HCT116 (cell line): Measurements from ENCODE around the gene HAPLN3. TPM values are rescaled to one million over a fixed set of nuclear protein-coding genes. Genes with fewer than 3 reads are reported as not detected.

Experiments used
- ATAC-seq: fragments of 200-7000 bp; cut with Tn5 transposase; 2 replicates; pipeline ENCODE4 v1.9.1; 2020; ENCODE audit warnings: mild to moderate bottlenecking, moderate library complexity
- BruUV-seq: library from RNA; stranded (reverse); fragments of 400-500 nt; replicated peaks from 2 replicates; lab custom pipeline; 2021; lab: Mats Ljungman, UMichigan
- CTCF ChIA-PET: fragments of 300-600 bp; sonication (Branson Sonifier 250); formaldehyde crosslinking; loops from one replicate; lab custom pipeline; 2021; ENCODE audit warnings: antibody characterized with exemption; lab: Charles Lee
- POLR2A ChIA-PET: fragments of 300-600, 350-600 bp; sonication (Branson Sonifier 250); formaldehyde crosslinking; loops from one replicate; lab custom pipeline; 2021; ENCODE audit warnings: antibody characterized with exemption; lab: Charles Lee
- RAD21 ChIA-PET, 2 experiments: fragments of 300-600 bp; sonication (Branson Sonifier 250); formaldehyde crosslinking; loops; one replicate each; lab custom pipeline; 2023; ENCODE audit warnings: low total read pairs in 2 of 2; ENCODE audit not compliant: uncharacterized antibody in 2 of 2, unreplicated experiment in 2 of 2, low non-redundant PET in 1 of 2; lab: Charles Lee
- DNase-seq: peaks from one replicate; pipeline ENCODE4 v3.0.0-alpha.2; 2010; ENCODE audit warnings: low read depth, low spot score
- H2AFZ ChIP-seq: fragments of 200-600 bp; shearing (Covaris generic), sonication (generic); 2 replicates; pipeline ENCODE4 v1.6.1; 2017; ENCODE audit warnings: low read depth, mixed run types, mixed read lengths, antibody characterized with exemption, low read length; ENCODE audit not compliant: poor library complexity, severe bottlenecking
- H3K27ac ChIP-seq: 2 replicates; pipeline ENCODE4 v1.5.1; 2012; ENCODE audit warnings: low read depth, low read length
- H3K27me3 ChIP-seq: fragments of 200-600 bp; sonication (generic); 2 replicates; pipeline ENCODE4 v1.6.1; 2016; ENCODE audit warnings: mixed run types, low read length, mixed read lengths; ENCODE audit not compliant: insufficient read depth
- H3K36me3 ChIP-seq, 2 experiments: fragments of 200-500 bp in 1 of 2; fragments of 200-600 bp in 1 of 2; sonication (Bioruptor generic) in 1 of 2; sonication (generic) in 1 of 2; 2 replicates each; pipeline versions ENCODE4 v1.5.1 to v1.6.1; 2014 to 2016; ENCODE audit warnings: low read length in 2 of 2, inconsistent platforms in 1 of 2, mixed read lengths in 1 of 2, mixed run types in 1 of 2; ENCODE audit not compliant: insufficient read depth in 2 of 2, control insufficient read depth in 1 of 2
- H3K4me1 ChIP-seq, 2 experiments: fragments of 200-600 bp in 1 of 2; sonication (generic) in 1 of 2; 2 replicates each; pipeline versions ENCODE4 v1.5.1 to v1.6.1; 2012 to 2017; ENCODE audit warnings: low read length in 2 of 2, inconsistent platforms in 1 of 2, mild to moderate bottlenecking in 1 of 2, mixed read lengths in 1 of 2, mixed run types in 1 of 2, moderate library complexity in 1 of 2; ENCODE audit not compliant: insufficient read depth in 2 of 2, control insufficient read depth in 1 of 2
- H3K4me2 ChIP-seq: fragments of 200-600 bp; sonication (generic); 2 replicates; pipeline ENCODE4 v1.6.1; 2017; ENCODE audit warnings: mixed run types, low read length, mixed read lengths
- H3K4me3 ChIP-seq, 2 experiments: fragments of 200-600 bp in 1 of 2; sonication (generic) in 1 of 2; replicated peaks in 1 of 2; 2 replicates each; pipeline ENCODE4 v1.5.1; 2011 to 2016; ENCODE audit warnings: low read length in 2 of 2, control low read depth in 1 of 2, low read depth in 1 of 2, mild to moderate bottlenecking in 1 of 2, mixed read lengths in 1 of 2, mixed run types in 1 of 2
- H3K79me2 ChIP-seq: fragments of 200-600 bp; sonication (generic); 2 replicates; pipeline ENCODE4 v1.6.1; 2017; ENCODE audit warnings: mild to moderate bottlenecking, mixed run types, low read length, moderate library complexity, mixed read lengths; ENCODE audit not compliant: insufficient read depth
- H3K9ac ChIP-seq: fragments of 200-600 bp; sonication (generic); 2 replicates; pipeline ENCODE4 v1.6.1; 2016; ENCODE audit warnings: low read length, mixed read lengths
- H3K9me2 ChIP-seq: fragments of 200-600 bp; sonication (generic), shearing (Covaris generic); 2 replicates; pipeline ENCODE4 v1.6.1; 2017; ENCODE audit warnings: mixed run types, mild to moderate bottlenecking, moderate library complexity; ENCODE audit not compliant: insufficient read depth
- H3K9me3 ChIP-seq, 2 experiments: fragments of 200-500 bp in 1 of 2; fragments of 200-600 bp in 1 of 2; sonication (Bioruptor generic) in 1 of 2; sonication (generic) in 1 of 2; 2 replicates each; pipeline ENCODE4 v1.6.1; 2014 to 2017; ENCODE audit warnings: low read length in 2 of 2, mixed read lengths in 2 of 2, inconsistent platforms in 1 of 2, low read depth in 1 of 2, mild to moderate bottlenecking in 1 of 2, mixed run types in 1 of 2, moderate library complexity in 1 of 2; ENCODE audit not compliant: control insufficient read depth in 1 of 2, insufficient read depth in 1 of 2
- H4K20me1 ChIP-seq: fragments of 200-600 bp; sonication (generic), shearing (Covaris generic); 2 replicates; pipeline ENCODE4 v1.6.1; 2017; ENCODE audit warnings: mixed run types, mild to moderate bottlenecking, moderate library complexity; ENCODE audit not compliant: insufficient read depth
- EZH2phosphoT487 ChIP-seq: fragments of 200-600 bp; IDR thresholded peaks from 2 replicates; pipeline ENCODE4 v1.6.1; 2018; ENCODE audit warnings: antibody characterized with exemption, borderline replicate concordance
- POLR2A ChIP-seq: IDR thresholded peaks from 2 replicates; pipeline ENCODE4 v1.7.0; 2011; ENCODE audit warnings: borderline replicate concordance; ENCODE audit not compliant: insufficient read depth, insufficient read length; ENCODE audit errors: extremely low read depth
- SP1 ChIP-seq: IDR thresholded peaks from 2 replicates; pipeline ENCODE4 v1.6.1; 2012; ENCODE audit warnings: low read depth
- TCF7L2 ChIP-seq: IDR thresholded peaks from 2 replicates; pipeline ENCODE4 v1.7.0; 2011; ENCODE audit warnings: borderline replicate concordance, inconsistent platforms; ENCODE audit not compliant: insufficient read depth, insufficient read length; ENCODE audit errors: extremely low read depth
- ZNF274 ChIP-seq: fragments of 200-500 bp; sonication (Bioruptor generic); IDR thresholded peaks from 2 replicates; pipeline ENCODE4 v1.6.1; 2014; ENCODE audit warnings: mild to moderate bottlenecking, low read depth, low read length, inconsistent platforms
- intact Hi-C: fragments of 100-400 bp; cut with micrococcal nuclease; formaldehyde crosslinking; loops from 2 replicates; pipeline ENCODE4 v1.10.0; 2022
- total RNA-seq: library from RNA; stranded (reverse); gene quantifications from one replicate; pipeline ENCODE4 v1.2.1, GENCODE V29; 2021; ENCODE audit not compliant: unreplicated experiment
- TF ChIP-seq, protein P1 (sequence below): IDR thresholded peaks from 2 replicates; pipeline ENCODE4 v1.6.1; 2012; ENCODE audit warnings: low read depth
- TF ChIP-seq, protein P2 (sequence below): IDR thresholded peaks from 2 replicates; pipeline ENCODE4 v1.6.1; 2012

The HAPLN3 gene
- total RNA-seq, 1 experiment from 2014 or later, result 10.9 TPM

DNA sequence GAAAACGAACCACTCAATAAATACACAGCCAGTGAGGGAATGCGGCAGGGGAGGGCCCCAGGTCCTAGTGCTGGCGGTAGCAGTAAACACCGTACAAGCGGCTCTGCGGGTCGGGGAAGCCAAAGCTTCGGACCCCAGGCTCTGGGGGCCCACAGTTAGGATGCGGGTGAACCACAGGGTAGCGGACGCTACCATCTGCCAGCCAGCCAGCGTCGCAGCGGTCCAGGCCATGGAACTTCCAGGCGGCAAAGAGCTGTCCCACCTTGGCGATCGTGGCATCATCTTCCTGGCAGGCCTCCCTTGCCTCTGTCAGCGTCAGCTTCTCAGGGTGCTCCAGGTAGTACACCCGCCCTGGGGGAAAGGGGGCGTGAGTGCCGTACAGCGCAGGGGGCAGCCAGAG is 17.4 kb downstream of the HAPLN3 start:
- DNase-seq, result no peak
- CTCF ChIA-PET, result interaction anchor here (0.9 to 2.0 kb wide), 4 partner anchors 8 to 329 kb away, joined by 3 to 12 read pairs (median 8); partner anchors contain the start of gene HAPLN3
- no peaks in the 10 kb centered on the region for H3K27me3 ChIP-seq
- intact Hi-C loops, result no loop called here
- H3K9me2 ChIP-seq, result no peaks in the 10 kb centered on the region
- H3K27ac ChIP-seq, result no peak overlapping the region
- no peak for ATAC-seq
- H3K4me1 ChIP-seq, result peaks cover 0 to 7% of the 10 kb centered on the region in 2 experiments; a peak in 2 of 4 replicates
- H3K4me2 ChIP-seq, result no peak overlapping the region
- no peaks in the 10 kb centered on the region for H3K79me2 ChIP-seq
- TF ChIP-seq POLR2A (no peak), ZNF274 (no peak), EZH2phosphoT487 (no peak), SP1 (no peak), TCF7L2 (no peak)
- TF ChIP-seq, protein P1, sequence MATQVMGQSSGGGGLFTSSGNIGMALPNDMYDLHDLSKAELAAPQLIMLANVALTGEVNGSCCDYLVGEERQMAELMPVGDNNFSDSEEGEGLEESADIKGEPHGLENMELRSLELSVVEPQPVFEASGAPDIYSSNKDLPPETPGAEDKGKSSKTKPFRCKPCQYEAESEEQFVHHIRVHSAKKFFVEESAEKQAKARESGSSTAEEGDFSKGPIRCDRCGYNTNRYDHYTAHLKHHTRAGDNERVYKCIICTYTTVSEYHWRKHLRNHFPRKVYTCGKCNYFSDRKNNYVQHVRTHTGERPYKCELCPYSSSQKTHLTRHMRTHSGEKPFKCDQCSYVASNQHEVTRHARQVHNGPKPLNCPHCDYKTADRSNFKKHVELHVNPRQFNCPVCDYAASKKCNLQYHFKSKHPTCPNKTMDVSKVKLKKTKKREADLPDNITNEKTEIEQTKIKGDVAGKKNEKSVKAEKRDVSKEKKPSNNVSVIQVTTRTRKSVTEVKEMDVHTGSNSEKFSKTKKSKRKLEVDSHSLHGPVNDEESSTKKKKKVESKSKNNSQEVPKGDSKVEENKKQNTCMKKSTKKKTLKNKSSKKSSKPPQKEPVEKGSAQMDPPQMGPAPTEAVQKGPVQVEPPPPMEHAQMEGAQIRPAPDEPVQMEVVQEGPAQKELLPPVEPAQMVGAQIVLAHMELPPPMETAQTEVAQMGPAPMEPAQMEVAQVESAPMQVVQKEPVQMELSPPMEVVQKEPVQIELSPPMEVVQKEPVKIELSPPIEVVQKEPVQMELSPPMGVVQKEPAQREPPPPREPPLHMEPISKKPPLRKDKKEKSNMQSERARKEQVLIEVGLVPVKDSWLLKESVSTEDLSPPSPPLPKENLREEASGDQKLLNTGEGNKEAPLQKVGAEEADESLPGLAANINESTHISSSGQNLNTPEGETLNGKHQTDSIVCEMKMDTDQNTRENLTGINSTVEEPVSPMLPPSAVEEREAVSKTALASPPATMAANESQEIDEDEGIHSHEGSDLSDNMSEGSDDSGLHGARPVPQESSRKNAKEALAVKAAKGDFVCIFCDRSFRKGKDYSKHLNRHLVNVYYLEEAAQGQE, result no peak
- TF ChIP-seq, protein P2, sequence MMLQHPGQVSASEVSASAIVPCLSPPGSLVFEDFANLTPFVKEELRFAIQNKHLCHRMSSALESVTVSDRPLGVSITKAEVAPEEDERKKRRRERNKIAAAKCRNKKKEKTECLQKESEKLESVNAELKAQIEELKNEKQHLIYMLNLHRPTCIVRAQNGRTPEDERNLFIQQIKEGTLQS, result no peak
- no peak overlapping the region for H3K9ac ChIP-seq
- BruUV-seq, result no TSS peak
- H3K36me3 ChIP-seq, result no peaks in the 10 kb centered on the region
- no peak overlapping the region for H2AFZ ChIP-seq
- H3K4me3 ChIP-seq, result no peak overlapping the region
- RAD21 ChIA-PET, result no interaction called here
- POLR2A ChIA-PET, result interaction anchor here (1.0 kb wide), 1 partner anchor 257 kb away, joined by 4 read pairs; the partner anchor contains the start of gene AEN
- no peaks in the 10 kb centered on the region for H3K9me3 ChIP-seq
- no peaks in the 10 kb centered on the region for H4K20me1 ChIP-seq
